ENCODE measurements around the gene GLE1.
A peak's percentile ranks its signal among the peaks of the same experiment; 100 is the strongest.
"Not testable (repeated sequence)": the region's sequence is repeated elsewhere in the genome, so short reads cannot be mapped to it uniquely, and the experiment has no call there.

GLE1 gene

GRCh38 chr9:128558431-128559310 lies 54.2 kb downstream of the GLE1 start:
- Histone ChIP-seq H3K4me1 (ENCODE audit: control insufficient read depth in 1 of 2, insufficient read depth in 2 of 2, low read length in 2 of 2) (peaks cover 47% of the 10 kb centered on the region in 2 donors), H3K27me3 (ENCODE audit: control insufficient read depth in 1 of 2, insufficient read depth in 2 of 2, low read length in 2 of 2) (no peaks in the 10 kb centered on the region), H3K9ac (ENCODE audit: low read depth in 1 of 2, low read length in 2 of 2) (peak overlapping the region; percentile 5 to 35), H3K36me3 (ENCODE audit: control insufficient read depth in 1 of 2, insufficient read depth in 2 of 2, low read length in 2 of 2) (no peaks in the 10 kb centered on the region), H3K9me3 (ENCODE audit: control insufficient read depth in 1 of 2, low read length in 2 of 2) (no peaks in the 10 kb centered on the region), H3K4me3 (ENCODE audit: low read depth in 1 of 2, low read length in 2 of 2) (peak overlapping the region; percentile 13 to 24), H3K27ac (ENCODE audit: low read depth, low read length) (peak overlapping the region; percentile 61)

- H3K4me1 ChIP-seq (ENCODE audit: control insufficient read depth in 1 of 2, insufficient read depth in 2 of 2, low read length in 2 of 2) = peaks cover 0 to 5% of the 10 kb centered on the region in 2 donors
- no peak overlapping the region for H3K4me3 ChIP-seq (ENCODE audit: low read depth in 1 of 2, low read length in 2 of 2)
- H3K9ac ChIP-seq (ENCODE audit: low read depth in 1 of 2, low read length in 2 of 2) = no peak overlapping the region
- H3K27me3 ChIP-seq (ENCODE audit: control insufficient read depth in 1 of 2, insufficient read depth in 2 of 2, low read length in 2 of 2) = no peaks in the 10 kb centered on the region
- H3K9me3 ChIP-seq (ENCODE audit: control insufficient read depth in 1 of 2, low read length in 2 of 2) = no peaks in the 10 kb centered on the region
- peaks cover 23 to 28% of the 10 kb centered on the region in 2 donors for H3K36me3 ChIP-seq (ENCODE audit: control insufficient read depth in 1 of 2, insufficient read depth in 2 of 2, low read length in 2 of 2)
- H3K27ac ChIP-seq (ENCODE audit: low read depth, low read length) = no peak overlapping the region
These were observed 61.1 kb downstream of the GLE1 start for GRCh38 chr9:128565578-128565977.

GRCh38 chr9:128568470-128569078 lies 64.1 kb downstream of the GLE1 start:
- H3K36me3 ChIP-seq (ENCODE audit: control insufficient read depth in 1 of 2, insufficient read depth in 2 of 2, low read length in 2 of 2) = peaks cover 30 to 49% of the 10 kb centered on the region in 2 donors
- H3K4me1 ChIP-seq (ENCODE audit: control insufficient read depth in 1 of 2, insufficient read depth in 2 of 2, low read length in 2 of 2) = peaks cover 0 to 5% of the 10 kb centered on the region in 2 donors
- no peak overlapping the region for H3K9ac ChIP-seq (ENCODE audit: low read depth in 1 of 2, low read length in 2 of 2)
- H3K4me3 ChIP-seq (ENCODE audit: low read depth in 1 of 2, low read length in 2 of 2) = no peak overlapping the region
- no peaks in the 10 kb centered on the region for H3K27me3 ChIP-seq (ENCODE audit: control insufficient read depth in 1 of 2, insufficient read depth in 2 of 2, low read length in 2 of 2)
- H3K9me3 ChIP-seq (ENCODE audit: control insufficient read depth in 1 of 2, low read length in 2 of 2) = no peaks in the 10 kb centered on the region
- H3K27ac ChIP-seq (ENCODE audit: low read depth, low read length) = no peak overlapping the region

- H3K36me3 ChIP-seq (ENCODE audit: control insufficient read depth in 1 of 2, insufficient read depth in 2 of 2, low read length in 2 of 2) = peaks cover 59 to 81% of the 10 kb centered on the region in 2 donors
- peaks cover 11 to 14% of the 10 kb centered on the region in 2 donors for H3K4me1 ChIP-seq (ENCODE audit: control insufficient read depth in 1 of 2, insufficient read depth in 2 of 2, low read length in 2 of 2)
- H3K4me3 ChIP-seq (ENCODE audit: low read depth in 1 of 2, low read length in 2 of 2) = no peak overlapping the region
- no peaks in the 10 kb centered on the region for H3K27me3 ChIP-seq (ENCODE audit: control insufficient read depth in 1 of 2, insufficient read depth in 2 of 2, low read length in 2 of 2)
- no peak overlapping the region for H3K27ac ChIP-seq (ENCODE audit: low read depth, low read length)
- H3K9ac ChIP-seq (ENCODE audit: low read depth in 1 of 2, low read length in 2 of 2) = no peak overlapping the region
- no peaks in the 10 kb centered on the region for H3K9me3 ChIP-seq (ENCODE audit: control insufficient read depth in 1 of 2, low read length in 2 of 2)
These were observed 71.0 kb downstream of the GLE1 start for GRCh38 chr9:128575469-128575868.

DNA sequence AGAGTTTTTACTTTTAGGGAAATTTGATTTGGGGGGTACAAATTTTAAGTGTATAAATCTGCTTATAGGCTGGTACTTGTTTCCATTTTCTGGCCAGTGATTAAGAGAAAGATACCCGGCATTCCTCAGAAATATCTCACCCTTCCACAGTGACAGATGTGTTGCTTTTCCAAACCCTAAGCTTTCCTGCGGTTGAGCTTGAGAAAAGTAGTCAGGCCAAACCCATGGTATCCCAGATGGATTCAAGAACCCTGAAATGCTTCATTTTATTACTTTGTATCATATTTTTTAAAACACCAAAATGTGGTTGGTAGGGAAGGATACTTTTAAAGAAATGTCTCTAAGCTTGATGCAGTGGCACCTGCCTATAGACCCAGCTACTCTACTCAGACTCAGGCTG lies 71.4 kb downstream of the GLE1 start:
- Histone ChIP-seq H3K4me1 (ENCODE audit: control insufficient read depth in 1 of 2, insufficient read depth in 2 of 2, low read length in 2 of 2) (peaks cover 11 to 14% of the 10 kb centered on the region in 2 donors), H3K9me3 (ENCODE audit: control insufficient read depth in 1 of 2, low read length in 2 of 2) (no peaks in the 10 kb centered on the region), H3K4me3 (ENCODE audit: low read depth in 1 of 2, low read length in 2 of 2) (no peak overlapping the region), H3K9ac (ENCODE audit: low read depth in 1 of 2, low read length in 2 of 2) (no peak overlapping the region), H3K36me3 (ENCODE audit: control insufficient read depth in 1 of 2, insufficient read depth in 2 of 2, low read length in 2 of 2) (peaks cover 64 to 84% of the 10 kb centered on the region in 2 donors), H3K27ac (ENCODE audit: low read depth, low read length) (no peak overlapping the region), H3K27me3 (ENCODE audit: control insufficient read depth in 1 of 2, insufficient read depth in 2 of 2, low read length in 2 of 2) (no peaks in the 10 kb centered on the region)

DNA sequence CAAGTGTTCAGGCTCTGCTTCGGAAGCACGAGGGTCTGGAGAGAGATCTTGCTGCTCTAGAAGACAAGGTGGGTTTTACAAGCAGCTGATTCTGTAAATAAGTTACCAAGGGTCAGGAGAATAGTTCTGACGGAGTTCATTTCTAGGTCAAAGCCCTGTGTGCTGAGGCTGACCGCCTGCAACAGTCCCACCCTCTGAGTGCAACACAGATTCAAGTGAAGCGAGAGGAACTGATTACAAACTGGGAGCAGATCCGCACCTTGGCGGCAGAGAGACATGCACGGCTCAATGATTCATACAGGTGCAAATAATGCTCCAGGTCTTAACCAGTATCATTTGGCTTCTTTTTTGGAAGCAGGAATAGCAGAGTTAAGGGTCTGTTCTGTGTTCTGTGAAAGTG lies 72.7 kb downstream of the GLE1 start:
- Histone ChIP-seq H3K4me1 (ENCODE audit: control insufficient read depth in 1 of 2, insufficient read depth in 2 of 2, low read length in 2 of 2) (peaks cover 11 to 14% of the 10 kb centered on the region in 2 donors), H3K27ac (ENCODE audit: low read depth, low read length) (no peak overlapping the region), H3K27me3 (ENCODE audit: control insufficient read depth in 1 of 2, insufficient read depth in 2 of 2, low read length in 2 of 2) (no peaks in the 10 kb centered on the region), H3K9me3 (ENCODE audit: control insufficient read depth in 1 of 2, low read length in 2 of 2) (no peaks in the 10 kb centered on the region), H3K4me3 (ENCODE audit: low read depth in 1 of 2, low read length in 2 of 2) (no peak overlapping the region), H3K9ac (ENCODE audit: low read depth in 1 of 2, low read length in 2 of 2) (no peak overlapping the region), H3K36me3 (ENCODE audit: control insufficient read depth in 1 of 2, insufficient read depth in 2 of 2, low read length in 2 of 2) (peaks cover 73 to 89% of the 10 kb centered on the region in 2 donors)

- Histone ChIP-seq H3K27me3 (ENCODE audit: control insufficient read depth in 1 of 2, insufficient read depth in 2 of 2, low read length in 2 of 2) (no peaks in the 10 kb centered on the region), H3K9ac (ENCODE audit: low read depth in 1 of 2, low read length in 2 of 2) (no peak overlapping the region), H3K4me3 (ENCODE audit: low read depth in 1 of 2, low read length in 2 of 2) (no peak overlapping the region), H3K4me1 (ENCODE audit: control insufficient read depth in 1 of 2, insufficient read depth in 2 of 2, low read length in 2 of 2) (peaks cover 11 to 14% of the 10 kb centered on the region in 2 donors), H3K36me3 (ENCODE audit: control insufficient read depth in 1 of 2, insufficient read depth in 2 of 2, low read length in 2 of 2) (peaks cover 85 to 94% of the 10 kb centered on the region in 2 donors), H3K27ac (ENCODE audit: low read depth, low read length) (no peak overlapping the region), H3K9me3 (ENCODE audit: control insufficient read depth in 1 of 2, low read length in 2 of 2) (no peaks in the 10 kb centered on the region)
These were observed 74.7 kb downstream of the GLE1 start for GRCh38 chr9:128579194-128579593.

DNA sequence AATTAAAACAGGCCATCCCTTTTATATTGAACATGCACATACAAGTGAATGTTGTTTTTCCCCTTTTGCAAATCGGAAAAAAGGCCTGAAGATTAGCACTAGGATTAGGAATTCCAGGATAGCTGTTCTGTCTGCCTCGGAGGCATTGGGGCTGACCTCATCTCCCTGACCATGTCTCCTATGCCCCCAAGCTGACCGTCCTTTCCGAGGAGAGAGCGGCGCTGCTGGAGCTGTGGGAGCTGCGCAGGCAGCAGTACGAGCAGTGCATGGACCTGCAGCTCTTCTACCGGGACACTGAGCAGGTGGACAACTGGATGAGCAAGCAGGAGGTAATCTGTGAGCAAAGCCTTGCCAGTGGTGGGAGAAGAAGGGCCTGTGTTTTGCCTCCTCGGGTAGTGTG lies 76.2 kb downstream of the GLE1 start:
- H3K4me1 ChIP-seq (ENCODE audit: control insufficient read depth in 1 of 2, insufficient read depth in 2 of 2, low read length in 2 of 2) = peaks cover 2% of the 10 kb centered on the region in 2 donors
- H3K9me3 ChIP-seq (ENCODE audit: control insufficient read depth in 1 of 2, low read length in 2 of 2) = no peaks in the 10 kb centered on the region
- H3K36me3 ChIP-seq (ENCODE audit: control insufficient read depth in 1 of 2, insufficient read depth in 2 of 2, low read length in 2 of 2) = peaks cover 84 to 96% of the 10 kb centered on the region in 2 donors
- H3K9ac ChIP-seq (ENCODE audit: low read depth in 1 of 2, low read length in 2 of 2) = no peak overlapping the region
- H3K27ac ChIP-seq (ENCODE audit: low read depth, low read length) = no peak overlapping the region
- H3K27me3 ChIP-seq (ENCODE audit: control insufficient read depth in 1 of 2, insufficient read depth in 2 of 2, low read length in 2 of 2) = no peaks in the 10 kb centered on the region
- no peak overlapping the region for H3K4me3 ChIP-seq (ENCODE audit: low read depth in 1 of 2, low read length in 2 of 2)

DNA sequence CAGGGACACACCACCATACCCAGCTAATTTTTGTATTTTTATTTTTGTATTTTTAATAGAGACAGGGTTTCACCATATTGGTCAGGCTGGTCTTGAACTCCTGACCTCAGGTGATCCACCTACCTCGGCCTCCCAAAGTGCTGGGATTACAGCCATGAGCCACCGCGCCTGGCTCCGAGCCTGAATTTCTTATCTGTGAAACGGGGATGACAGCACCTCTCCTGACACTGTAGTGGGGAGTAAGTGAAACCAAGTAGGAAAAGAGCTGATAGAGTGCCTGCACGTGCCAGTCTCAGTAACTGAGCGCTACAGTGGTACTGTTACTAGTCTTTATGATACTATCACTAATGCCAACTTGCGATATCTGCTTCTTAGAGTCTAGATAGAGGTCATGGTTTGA lies 80.6 kb downstream of the GLE1 start:
- H3K36me3 ChIP-seq (ENCODE audit: control insufficient read depth in 1 of 2, insufficient read depth in 2 of 2, low read length in 2 of 2) = peaks cover 74 to 91% of the 10 kb centered on the region in 2 donors
- not testable (repeated sequence) for H3K27ac ChIP-seq (ENCODE audit: low read depth, low read length); H3K4me1 ChIP-seq (ENCODE audit: control insufficient read depth in 1 of 2, insufficient read depth in 2 of 2, low read length in 2 of 2); H3K9ac ChIP-seq (ENCODE audit: low read depth in 1 of 2, low read length in 2 of 2); H3K4me3 ChIP-seq (ENCODE audit: low read depth in 1 of 2, low read length in 2 of 2); H3K27me3 ChIP-seq (ENCODE audit: control insufficient read depth in 1 of 2, insufficient read depth in 2 of 2, low read length in 2 of 2); H3K9me3 ChIP-seq (ENCODE audit: control insufficient read depth in 1 of 2, low read length in 2 of 2)

DNA sequence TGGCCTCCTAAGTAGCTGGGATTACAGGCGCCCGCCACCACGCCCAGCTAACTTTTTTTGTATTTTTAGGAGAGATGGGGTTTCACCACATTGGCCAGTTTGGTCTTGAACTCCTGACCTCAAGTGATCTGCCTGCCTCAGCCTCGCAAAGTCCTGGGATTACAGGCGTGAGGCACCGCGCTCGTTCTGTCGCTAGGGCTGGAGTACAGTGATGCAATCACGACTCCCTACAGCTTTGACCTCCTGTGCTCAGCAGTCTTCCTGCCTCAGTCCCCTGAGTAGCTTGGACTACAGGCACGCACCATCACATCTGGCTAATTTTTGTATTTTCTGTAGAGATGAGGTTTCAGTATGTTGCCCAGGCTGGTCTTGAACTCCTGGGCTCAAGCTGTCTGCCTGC lies 82.4 kb downstream of the GLE1 start:
- not testable (repeated sequence) for H3K27me3 ChIP-seq (ENCODE audit: control insufficient read depth in 1 of 2, insufficient read depth in 2 of 2, low read length in 2 of 2); H3K4me1 ChIP-seq (ENCODE audit: control insufficient read depth in 1 of 2, insufficient read depth in 2 of 2, low read length in 2 of 2); H3K9me3 ChIP-seq (ENCODE audit: control insufficient read depth in 1 of 2, low read length in 2 of 2); H3K9ac ChIP-seq (ENCODE audit: low read depth in 1 of 2, low read length in 2 of 2); H3K4me3 ChIP-seq (ENCODE audit: low read depth in 1 of 2, low read length in 2 of 2); H3K27ac ChIP-seq (ENCODE audit: low read depth, low read length)
- peaks cover 70 to 90% of the 10 kb centered on the region in 2 donors for H3K36me3 ChIP-seq (ENCODE audit: control insufficient read depth in 1 of 2, insufficient read depth in 2 of 2, low read length in 2 of 2)

Data from duodenal mucosa (tissue), 2 donors.